CD8-positive, alpha-beta memory T cell (primary cell): ENCODE measurements around the gene NOXO1. TPM values are rescaled to one million over a fixed set of nuclear protein-coding genes. Genes with fewer than 3 reads are reported as not detected.

Source experiments
- CTCF ChIA-PET: fragments of 350-600 bp; sonication (Branson Sonifier 250); formaldehyde crosslinking; loops from one replicate; lab custom pipeline; 2021; ENCODE audit warnings: antibody characterized with exemption; lab: Charles Lee
- POLR2A ChIA-PET: fragments of 350-600 bp; sonication (Branson Sonifier 250); formaldehyde crosslinking; loops from one replicate; lab custom pipeline; 2021; ENCODE audit warnings: antibody characterized with exemption; lab: Charles Lee
- DNase-seq, 5 donors: peaks; one replicate each; pipeline versions ENCODE4 v3.0.0 to v3.0.0-alpha.2; 2020 to 2022; ENCODE audit warnings: mixed read lengths in 1 of 5
- H3K27ac ChIP-seq: one replicate; pipeline ENCODE4 v1.7.0; 2013; ENCODE audit warnings: low read depth, mild to moderate bottlenecking, low read length, moderate library complexity
- H3K27me3 ChIP-seq: 2 replicates; pipeline ENCODE4 v1.7.0; 2013; ENCODE audit warnings: low read length, mild to moderate bottlenecking; ENCODE audit not compliant: insufficient read depth, poor library complexity, severe bottlenecking
- H3K36me3 ChIP-seq: 2 replicates; pipeline ENCODE4 v1.7.0; 2013; ENCODE audit warnings: mild to moderate bottlenecking, low read length, moderate library complexity; ENCODE audit not compliant: insufficient read depth
- H3K4me1 ChIP-seq: 2 replicates; pipeline ENCODE4 v1.7.0; 2013; ENCODE audit warnings: mild to moderate bottlenecking, low read length, moderate library complexity; ENCODE audit not compliant: insufficient read depth
- H3K4me3 ChIP-seq: 2 replicates; pipeline ENCODE4 v1.7.0; 2013; ENCODE audit warnings: mild to moderate bottlenecking, low read length
- H3K9me3 ChIP-seq: 2 replicates; pipeline ENCODE4 v1.7.0; 2013; ENCODE audit warnings: mild to moderate bottlenecking, low read length
- H3K27ac Mint-ChIP-seq, 8 donors: one replicate each; pipeline ENCODE4 v1.8.0; 2020 to 2021; ENCODE audit warnings: mixed read lengths in 8 of 8, mild to moderate bottlenecking in 6 of 8, inconsistent platforms in 3 of 8, moderate library complexity in 3 of 8
- H3K27me3 Mint-ChIP-seq, 2 donors: one replicate each; pipeline ENCODE4 v1.8.0; 2020 to 2021; ENCODE audit warnings: mixed read lengths in 2 of 2, mild to moderate bottlenecking in 1 of 2, moderate library complexity in 1 of 2
- H3K36me3 Mint-ChIP-seq, 3 donors: one replicate each; pipeline ENCODE4 v1.8.0; 2020 to 2021; ENCODE audit warnings: mixed read lengths in 3 of 3, inconsistent platforms in 1 of 3, mild to moderate bottlenecking in 1 of 3
- H3K4me1 Mint-ChIP-seq, 3 donors: one replicate each; pipeline ENCODE4 v1.8.0; 2020 to 2021; ENCODE audit warnings: mixed read lengths in 3 of 3, inconsistent platforms in 1 of 3, mild to moderate bottlenecking in 1 of 3
- H3K4me3 Mint-ChIP-seq, 7 donors: one replicate each; pipeline ENCODE4 v1.8.0; 2020 to 2021; ENCODE audit warnings: mixed read lengths in 7 of 7, mild to moderate bottlenecking in 6 of 7, moderate library complexity in 4 of 7, inconsistent platforms in 2 of 7
- H3K9me3 Mint-ChIP-seq, 5 donors: one replicate each; pipeline ENCODE4 v1.8.0; 2020 to 2022; ENCODE audit warnings: mixed read lengths in 5 of 5, mild to moderate bottlenecking in 3 of 5, moderate library complexity in 2 of 5, inconsistent platforms in 1 of 5
- polyA plus RNA-seq: library from polyadenylated mRNA; unstranded; fragments of 300-500 nt; fragmentation: Illumina TruSeq; gene quantifications from one replicate; pipeline ENCODE4 v1.2.3, GENCODE V29; 2021
- total RNA-seq, 2 experiments: library from RNA; stranded (reverse); gene quantifications; one replicate each; pipeline ENCODE4 v1.2.3, GENCODE V29; 2021

NOXO1 gene
- total and polyA plus RNA-seq, 3 experiments from 2014 or later: 0.47 to 0.48 TPM; not detected in 1

DNA sequence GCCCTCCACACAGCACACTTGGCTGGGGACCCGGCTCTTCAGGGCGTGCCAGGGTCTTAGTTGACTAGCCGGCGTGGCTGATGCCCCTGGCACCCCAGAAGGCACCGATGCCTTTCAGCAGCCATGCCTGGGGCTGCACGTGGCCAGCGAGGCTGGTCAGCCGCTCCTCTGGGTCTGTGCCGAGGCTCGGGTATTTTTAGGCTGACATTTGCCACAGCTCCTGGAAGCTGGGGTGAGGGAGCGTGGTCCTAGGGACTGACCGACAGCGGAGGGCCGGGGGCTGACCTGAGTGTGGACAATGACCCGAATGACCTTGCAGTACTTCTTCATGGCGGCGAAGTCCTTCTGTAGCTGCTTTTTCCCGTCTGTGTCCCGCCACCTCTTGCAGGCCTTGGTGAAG is 30.7 kb downstream of the NOXO1 start:
- H3K4me3 ChIP-seq: no peak overlapping the region
- Mint-ChIP-seq H3K4me1 (no peaks in the 10 kb centered on the region), H3K36me3 (no peaks in the 10 kb centered on the region), H3K4me3 (no peak overlapping the region), H3K27ac (no peak overlapping the region), H3K9me3 (no peaks in the 10 kb centered on the region), H3K27me3 (no peaks in the 10 kb centered on the region)
- H3K36me3 ChIP-seq: no peaks in the 10 kb centered on the region
- ChIA-PET POLR2A (no interaction called here), CTCF (no interaction called here)
- H3K27me3 ChIP-seq: no peaks in the 10 kb centered on the region
- DNase-seq: no peak
- H3K27ac ChIP-seq: no peak overlapping the region
- no peaks in the 10 kb centered on the region for H3K9me3 ChIP-seq
- no peaks in the 10 kb centered on the region for H3K4me1 ChIP-seq

DNA sequence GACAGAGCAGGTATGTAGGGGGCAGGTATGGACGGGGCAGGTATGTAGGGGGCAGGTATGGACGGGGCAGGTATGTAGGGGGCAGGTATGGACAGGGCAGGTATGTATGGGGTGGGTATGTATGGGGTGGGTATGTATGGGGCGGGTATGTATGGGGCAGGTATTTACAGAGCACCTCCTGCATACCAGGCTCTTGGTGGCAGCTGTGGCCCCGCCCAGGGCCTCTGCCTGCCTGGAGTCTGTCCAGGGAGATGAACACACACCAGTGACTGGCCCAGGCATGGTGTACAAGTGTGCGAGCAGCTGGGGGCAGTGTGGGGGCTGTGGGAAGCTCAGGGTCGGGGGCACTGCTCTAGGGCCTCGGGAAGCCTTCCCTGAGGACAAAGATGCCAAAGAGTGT is 31.2 kb downstream of the NOXO1 start:
- DNase-seq: no peak
- ChIA-PET CTCF (no interaction called here), POLR2A (no interaction called here)
- H3K4me3 Mint-ChIP-seq: no peak overlapping the region
- Histone ChIP-seq H3K36me3 (no peaks in the 10 kb centered on the region), H3K27me3 (no peaks in the 10 kb centered on the region), H3K9me3 (no peaks in the 10 kb centered on the region), H3K4me1 (no peaks in the 10 kb centered on the region), H3K4me3 (no peak overlapping the region), H3K27ac (no peak overlapping the region)
- no peaks in the 10 kb centered on the region for H3K27me3 Mint-ChIP-seq
- H3K4me1 Mint-ChIP-seq: no peaks in the 10 kb centered on the region
- no peaks in the 10 kb centered on the region for H3K9me3 Mint-ChIP-seq
- no peaks in the 10 kb centered on the region for H3K36me3 Mint-ChIP-seq
- no peak overlapping the region for H3K27ac Mint-ChIP-seq

DNA sequence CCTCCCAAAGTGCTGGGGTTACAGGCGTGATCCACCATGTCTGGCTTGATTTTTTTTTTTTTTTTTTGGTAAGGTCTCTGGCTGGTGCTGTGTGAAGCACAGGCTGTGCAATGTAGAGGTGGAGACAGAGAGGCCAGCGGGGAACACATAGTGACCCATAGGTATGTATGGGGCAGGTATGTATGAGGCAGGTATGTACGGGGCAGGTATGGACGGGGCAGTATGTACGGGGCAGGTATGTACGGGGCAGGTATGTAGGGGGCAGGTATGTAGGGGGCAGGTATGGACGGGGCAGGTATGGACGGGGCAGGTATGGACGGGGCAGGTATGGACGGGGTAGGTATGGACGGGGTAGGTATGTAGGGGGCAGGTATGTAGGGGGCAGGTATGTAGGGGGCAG is 31.8 kb downstream of the NOXO1 start:
- H3K36me3 Mint-ChIP-seq: no peaks in the 10 kb centered on the region
- Histone ChIP-seq H3K9me3 (no peaks in the 10 kb centered on the region), H3K4me1 (no peaks in the 10 kb centered on the region), H3K36me3 (no peaks in the 10 kb centered on the region), H3K27me3 (no peaks in the 10 kb centered on the region), H3K4me3 (no peak overlapping the region), H3K27ac (no peak overlapping the region)
- POLR2A ChIA-PET: interaction anchor here (0.7 kb wide), 1 partner anchor 165 kb away, joined by 5 read pairs; no protein-coding TSS in a partner anchor
- CTCF ChIA-PET: no interaction called here
- peaks cover 0 to under 1% (median 0%) of the 10 kb centered on the region in 3 donors for H3K4me1 Mint-ChIP-seq
- DNase-seq: no peak
- no peak overlapping the region for H3K4me3 Mint-ChIP-seq
- H3K27me3 Mint-ChIP-seq: no peaks in the 10 kb centered on the region
- no peak overlapping the region for H3K27ac Mint-ChIP-seq
- H3K9me3 Mint-ChIP-seq: no peaks in the 10 kb centered on the region

DNA sequence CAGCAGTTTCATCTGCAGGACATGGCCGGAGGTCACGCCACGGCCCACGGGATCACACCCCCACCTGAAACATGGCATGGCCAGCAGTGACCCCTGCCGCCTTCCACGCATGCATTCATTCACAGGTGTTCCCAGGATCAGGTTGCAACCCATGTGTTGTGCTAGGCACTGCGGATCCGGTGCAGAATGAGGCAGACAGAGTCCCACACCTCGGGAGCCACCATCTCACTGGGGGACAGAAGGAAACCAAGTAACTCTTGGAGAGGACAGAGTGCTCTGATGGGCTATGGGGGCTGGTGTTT is 33.9 kb downstream of the NOXO1 start:
- H3K36me3 Mint-ChIP-seq: peaks cover 0 to 4% (median 0%) of the 10 kb centered on the region in 3 donors
- no peaks in the 10 kb centered on the region for H3K27me3 Mint-ChIP-seq
- DNase-seq: no peak
- no peaks in the 10 kb centered on the region for H3K9me3 Mint-ChIP-seq
- no peak overlapping the region for H3K27ac Mint-ChIP-seq
- ChIA-PET CTCF (interaction anchor here (2.2 kb wide), 1 partner anchor 11 kb away, joined by 7 read pairs; the partner anchor contains the start of gene NDUFB10), POLR2A (no interaction called here)
- no peaks in the 10 kb centered on the region for H3K27me3 ChIP-seq
- H3K4me3 ChIP-seq: no peak overlapping the region
- H3K4me1 ChIP-seq: peaks cover 5% of the 10 kb centered on the region
- no peaks in the 10 kb centered on the region for H3K36me3 ChIP-seq
- H3K4me3 Mint-ChIP-seq: no peak overlapping the region
- H3K27ac ChIP-seq: no peak overlapping the region
- H3K4me1 Mint-ChIP-seq: peaks cover 1 to 12% (median 5%) of the 10 kb centered on the region in 3 donors
- H3K9me3 ChIP-seq: no peaks in the 10 kb centered on the region

DNA sequence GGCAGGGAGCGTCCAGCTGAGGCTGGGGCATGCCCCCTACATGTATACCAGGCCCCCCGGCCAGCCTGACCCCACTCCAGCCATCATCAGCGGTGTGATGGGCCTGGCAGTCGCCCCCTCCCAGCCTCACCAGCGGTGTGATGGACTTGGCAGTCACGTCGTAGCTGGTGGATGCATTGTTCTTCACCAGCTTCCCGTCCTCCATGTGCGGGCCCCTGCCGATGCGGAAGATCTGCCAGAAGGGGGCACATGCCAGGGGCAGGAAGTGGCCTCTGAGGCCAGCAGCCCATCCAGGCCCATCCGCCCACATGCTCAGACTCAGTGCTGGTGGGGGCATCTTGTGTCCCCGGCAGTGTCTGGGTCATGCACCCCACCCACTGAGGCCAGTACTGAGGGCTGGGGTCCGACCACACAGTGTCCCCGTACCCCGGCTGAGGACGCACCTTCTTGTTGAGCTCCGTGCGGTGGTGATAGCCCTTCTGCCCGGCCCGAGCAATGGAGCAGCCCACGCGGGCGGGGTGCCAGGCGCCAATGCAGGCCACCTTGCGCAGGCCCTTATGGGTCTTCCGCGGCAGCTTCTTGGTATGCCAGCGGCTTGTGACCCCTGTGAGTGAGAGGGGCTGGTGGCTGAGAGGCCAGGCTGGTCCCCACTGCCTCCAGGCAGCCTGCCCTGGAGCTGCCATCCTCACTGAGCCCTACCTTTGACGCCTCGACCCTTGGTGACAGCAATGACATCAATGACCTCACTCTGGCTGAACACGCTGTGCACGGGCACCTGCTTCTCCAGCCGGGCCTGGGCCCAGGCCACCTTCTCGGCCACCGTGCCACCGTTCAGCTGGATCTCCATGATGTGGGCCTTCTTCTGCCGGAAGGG is 34.5 kb downstream of the NOXO1 start:
- H3K4me3 ChIP-seq: no peak overlapping the region
- Mint-ChIP-seq H3K4me1 (peaks cover 6 to 18% (median 7%) of the 10 kb centered on the region in 3 donors), H3K27me3 (no peaks in the 10 kb centered on the region), H3K27ac (peak overlapping the region in 1 of 8 donors; percentile 29), H3K36me3 (peaks cover 0 to 4% (median 0%) of the 10 kb centered on the region in 3 donors), H3K4me3 (no peak overlapping the region), H3K9me3 (no peaks in the 10 kb centered on the region)
- peaks cover 11% of the 10 kb centered on the region for H3K4me1 ChIP-seq
- ChIA-PET CTCF (interaction anchor here (0.5 to 2.2 kb wide), 2 partner anchors 11 to 1203 kb away, joined by 3 to 7 read pairs; partner anchors contain the start of gene NDUFB10), POLR2A (no interaction called here)
- no peaks in the 10 kb centered on the region for H3K36me3 ChIP-seq
- no peak for DNase-seq
- H3K27me3 ChIP-seq: no peaks in the 10 kb centered on the region
- H3K9me3 ChIP-seq: no peaks in the 10 kb centered on the region
- no peak overlapping the region for H3K27ac ChIP-seq

DNA sequence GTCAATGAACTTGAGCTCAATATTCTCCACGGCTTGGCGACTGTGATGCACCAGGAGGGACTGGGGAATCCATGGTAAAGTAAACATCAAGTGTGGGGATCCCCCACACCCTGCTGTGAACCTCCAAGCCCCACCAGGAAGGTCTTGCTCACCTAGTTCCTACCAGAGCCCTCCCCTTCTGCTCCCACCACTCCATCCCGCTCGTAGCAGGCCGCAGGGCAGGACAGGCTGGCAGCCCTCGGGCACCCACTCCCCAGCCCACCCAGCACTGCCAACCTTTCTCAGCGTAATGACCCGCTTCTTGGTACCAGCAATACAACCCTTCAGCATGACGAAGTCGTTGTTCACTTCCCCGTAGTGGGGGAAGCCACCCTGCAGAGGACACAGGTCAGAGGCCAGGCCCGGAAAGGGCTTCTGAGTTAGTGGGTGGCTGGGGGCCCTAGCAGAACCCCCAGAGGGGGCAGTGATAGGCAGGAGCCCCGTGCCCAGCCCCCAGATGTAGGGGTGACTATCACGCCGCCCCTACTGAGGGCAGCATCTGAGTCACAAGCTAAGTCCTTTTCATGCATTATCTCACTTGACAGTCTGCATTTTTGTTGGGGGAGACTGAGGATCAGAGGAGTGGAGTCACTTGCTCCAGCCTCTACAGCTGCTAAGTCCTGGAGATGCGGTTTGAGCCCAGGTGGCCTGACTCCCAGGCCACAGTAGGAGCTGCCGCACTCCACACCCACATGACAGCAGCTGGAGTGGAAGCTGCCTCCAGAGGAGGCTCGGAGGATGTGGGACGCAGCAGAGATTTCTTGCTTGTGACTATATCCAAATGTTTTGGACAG is 35.5 kb downstream of the NOXO1 start:
- Histone ChIP-seq H3K4me1 (peaks cover 16% of the 10 kb centered on the region), H3K36me3 (no peaks in the 10 kb centered on the region), H3K27ac (no peak overlapping the region), H3K4me3 (no peak overlapping the region), H3K27me3 (no peaks in the 10 kb centered on the region), H3K9me3 (no peaks in the 10 kb centered on the region)
- H3K9me3 Mint-ChIP-seq: no peaks in the 10 kb centered on the region
- H3K36me3 Mint-ChIP-seq: peaks cover 0 to 6% (median 0%) of the 10 kb centered on the region in 3 donors
- no peak overlapping the region for H3K27ac Mint-ChIP-seq
- H3K27me3 Mint-ChIP-seq: no peaks in the 10 kb centered on the region
- peaks cover 8 to 24% (median 11%) of the 10 kb centered on the region in 3 donors for H3K4me1 Mint-ChIP-seq
- DNase-seq: no peak
- POLR2A ChIA-PET: no interaction called here
- H3K4me3 Mint-ChIP-seq: no peak overlapping the region
- CTCF ChIA-PET: interaction anchor here (0.5 to 2.2 kb wide), 2 partner anchors 12 to 1202 kb away, joined by 3 to 7 read pairs; partner anchors contain the start of gene NDUFB10

DNA sequence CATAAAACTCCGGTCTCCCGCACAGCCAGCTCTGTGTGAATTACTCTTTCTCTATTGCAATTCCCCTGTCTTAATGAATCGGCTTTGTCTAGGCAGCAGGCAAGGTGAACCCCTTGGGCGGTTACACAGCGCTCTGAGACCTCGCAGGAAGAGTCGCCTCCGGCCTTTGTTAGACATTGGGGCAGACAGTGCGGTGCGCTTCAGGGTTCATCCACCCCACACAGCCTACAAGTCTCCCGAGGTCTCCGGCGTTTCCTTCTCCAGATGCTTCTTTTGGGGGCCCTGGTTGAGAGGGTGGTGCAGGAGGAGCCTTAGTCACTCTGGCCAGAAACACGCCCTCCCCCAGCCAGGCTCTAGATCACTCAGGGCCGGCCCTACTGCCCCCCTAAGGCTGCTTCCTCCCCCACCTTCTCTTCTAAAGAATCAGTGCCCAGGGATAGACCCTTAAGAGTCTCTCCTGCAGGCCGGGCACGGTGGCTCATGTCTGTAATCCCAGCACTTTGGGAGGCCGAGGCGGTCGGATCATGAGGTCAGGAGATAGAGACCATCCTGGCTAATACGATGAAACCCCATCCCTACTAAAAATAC is 36.6 kb downstream of the NOXO1 start:
- Mint-ChIP-seq H3K4me3 (peak overlapping the region; percentile 13 to 94 (median 80)), H3K27me3 (no peaks in the 10 kb centered on the region), H3K9me3 (no peaks in the 10 kb centered on the region), H3K36me3 (peaks cover 0 to 6% (median 0%) of the 10 kb centered on the region in 3 donors), H3K4me1 (peaks cover 8 to 24% (median 11%) of the 10 kb centered on the region in 3 donors), H3K27ac (peak overlapping the region in 4 of 8 donors; percentile 51 to 82 (median 56))
- Histone ChIP-seq H3K36me3 (no peaks in the 10 kb centered on the region), H3K4me1 (peaks cover 16% of the 10 kb centered on the region), H3K4me3 (no peak overlapping the region), H3K27me3 (no peaks in the 10 kb centered on the region), H3K9me3 (no peaks in the 10 kb centered on the region), H3K27ac (no peak overlapping the region)
- CTCF ChIA-PET: no interaction called here
- POLR2A ChIA-PET: no interaction called here
- no peak for DNase-seq
